GM13976 (cell line): ENCODE results near the gene BCAP29.

Experiments used
- DNase-seq: peaks from one replicate; pipeline ENCODE4 v3.0.0; 2012; ENCODE audit warnings: low spot score
- CTCF ChIP-seq: IDR thresholded peaks from 2 replicates; pipeline ENCODE4 v1.5.1; 2012; ENCODE audit warnings: borderline replicate concordance, mild to moderate bottlenecking; ENCODE audit not compliant: insufficient read depth; ENCODE audit errors: extremely low read depth, missing control alignments, control extremely low read depth
- in situ Hi-C: fragments of 300-500 bp; cut with MboI; formaldehyde crosslinking; loops from one replicate; pipeline ENCODE4 v1.12.0; 2022; ENCODE audit warnings: low sequenced_read_pairs, mixed read lengths, inconsistent platforms; ENCODE audit not compliant: unreplicated experiment

Gene BCAP29

GRCh38 chr7:107605218-107605815, 25.3 kb downstream of the BCAP29 start:
- DNase-seq: no peak
- no peak for TF ChIP-seq CTCF
- in situ Hi-C loops: no loop called here

GRCh38 chr7:107606303-107606702, 26.3 kb downstream of the BCAP29 start:
- DNase-seq: no peak
- in situ Hi-C loops: no loop called here
- TF ChIP-seq CTCF: no peak

- TF ChIP-seq CTCF: no peak
- DNase-seq: no peak
- in situ Hi-C loops: no loop called here
Measured at GRCh38 chr7:107609811-107610261, 29.8 kb downstream of the BCAP29 start.

- DNase-seq: no peak
Measured at GRCh38 chr7:107610323-107610722, 30.3 kb downstream of the BCAP29 start.

GRCh38 chr7:107613439-107613838, 33.4 kb downstream of the BCAP29 start:
- no peak for DNase-seq
- in situ Hi-C loops: no loop called here
- no peak for TF ChIP-seq CTCF

More at GRCh38 chr7:107610323-107610722, 30.3 kb downstream of the BCAP29 start:
- in situ Hi-C loops: no loop called here
- no peak for TF ChIP-seq CTCF

GRCh38 chr7:107613948-107614347, 33.9 kb downstream of the BCAP29 start:
- no peak for DNase-seq
- in situ Hi-C loops: no loop called here

More at GRCh38 chr7:107613948-107614347, 33.9 kb downstream of the BCAP29 start:
- no peak for TF ChIP-seq CTCF
